HAP-1 (cell line): ENCODE results near the gene PKMYT1.
"Not testable (repeated sequence)": the region's sequence is repeated elsewhere in the genome, so short reads cannot be mapped to it uniquely, and the experiment has no call there.

Experiments
- DNase-seq, 2 experiments: peaks; one replicate each; pipeline ENCODE4 v3.0.0-alpha.2; 2016 to 2020; ENCODE audit warnings: low spot score in 2 of 2
- H3K27me3 ChIP-seq: fragments of 250-450 bp; sonication (Bioruptor Pico); 2 replicates; pipeline ENCODE4 v1.5.1; 2020; ENCODE audit warnings: low read depth, mild to moderate bottlenecking, moderate library complexity
- H3K36me3 ChIP-seq: fragments of 250-450 bp; sonication (Bioruptor Pico); replicated peaks from 2 replicates; pipeline ENCODE4 v1.5.1; 2020; ENCODE audit warnings: mild to moderate bottlenecking
- H3K4me1 ChIP-seq: fragments of 250-450 bp; sonication (Bioruptor Pico); 2 replicates; pipeline ENCODE4 v1.5.1; 2020; ENCODE audit warnings: mild to moderate bottlenecking
- H3K4me3 ChIP-seq: fragments of 250-450 bp; sonication (Bioruptor Pico); 2 replicates; pipeline ENCODE4 v1.5.1; 2020; ENCODE audit warnings: mild to moderate bottlenecking, moderate library complexity
- H3K9me3 ChIP-seq: fragments of 250-450 bp; sonication (Bioruptor Pico); 2 replicates; pipeline ENCODE4 v1.5.1; 2020; ENCODE audit warnings: mild to moderate bottlenecking, moderate library complexity
- in situ Hi-C: fragments of 300-500 bp; cut with MboI; formaldehyde crosslinking; loops from 3 replicates; pipeline ENCODE4 v1.14.3; 2020; ENCODE audit warnings: low sequenced_read_pairs, inconsistent platforms, mixed read lengths

Gene PKMYT1

GRCh38 chr16:2949705-2950352 is 30.4 kb downstream of the PKMYT1 start:
- in situ Hi-C loops: no loop called here
- H3K9me3 ChIP-seq: no peaks in the 10 kb centered on the region
- no peaks in the 10 kb centered on the region for H3K27me3 ChIP-seq
- H3K4me3 ChIP-seq: no peak overlapping the region
- no peaks in the 10 kb centered on the region for H3K4me1 ChIP-seq
- no peaks in the 10 kb centered on the region for H3K36me3 ChIP-seq
- no peak for DNase-seq

GRCh38 chr16:2948807-2949704 is 31.2 kb downstream of the PKMYT1 start:
- no peaks in the 10 kb centered on the region for H3K9me3 ChIP-seq
- H3K4me3 ChIP-seq: no peak overlapping the region
- H3K27me3 ChIP-seq: no peaks in the 10 kb centered on the region
- in situ Hi-C loops: no loop called here
- no peaks in the 10 kb centered on the region for H3K4me1 ChIP-seq
- no peak for DNase-seq
- no peaks in the 10 kb centered on the region for H3K36me3 ChIP-seq

- H3K4me1 ChIP-seq: no peaks in the 10 kb centered on the region
- H3K27me3 ChIP-seq: no peaks in the 10 kb centered on the region
- in situ Hi-C loops: no loop called here
- no peak for DNase-seq
- no peaks in the 10 kb centered on the region; the same call in 1 of the 2 replicates for H3K36me3 ChIP-seq
- H3K4me3 ChIP-seq: no peak overlapping the region
- no peaks in the 10 kb centered on the region for H3K9me3 ChIP-seq
Observed at GRCh38 chr16:2946649-2947048, 33.6 kb downstream of the PKMYT1 start.

- H3K9me3 ChIP-seq, in situ Hi-C loops, H3K4me3 ChIP-seq, H3K4me1 ChIP-seq, H3K27me3 ChIP-seq, DNase-seq: not testable (repeated sequence)
- peaks cover 15% of the 10 kb centered on the region for H3K36me3 ChIP-seq
Observed at GRCh38 chr16:2943716-2944115, 36.5 kb downstream of the PKMYT1 start.

GRCh38 chr16:2942045-2942444 is 38.2 kb downstream of the PKMYT1 start:
- DNase-seq: no peak
- no peaks in the 10 kb centered on the region for H3K27me3 ChIP-seq
- peaks cover 19% of the 10 kb centered on the region for H3K36me3 ChIP-seq
- no peaks in the 10 kb centered on the region for H3K9me3 ChIP-seq
- in situ Hi-C loops: no loop called here
- no peak overlapping the region for H3K4me3 ChIP-seq
- H3K4me1 ChIP-seq: no peaks in the 10 kb centered on the region

GRCh38 chr16:2939968-2940367 is 40.3 kb downstream of the PKMYT1 start:
- in situ Hi-C loops: no loop called here
- Histone ChIP-seq H3K4me1 (no peaks in the 10 kb centered on the region), H3K9me3 (no peaks in the 10 kb centered on the region), H3K4me3 (no peak overlapping the region), H3K36me3 (peaks cover 22% of the 10 kb centered on the region), H3K27me3 (no peaks in the 10 kb centered on the region)
- DNase-seq: no peak

GRCh38 chr16:2938206-2938605 is 42.0 kb downstream of the PKMYT1 start:
- no peaks in the 10 kb centered on the region for H3K4me1 ChIP-seq
- no peaks in the 10 kb centered on the region for H3K9me3 ChIP-seq
- H3K4me3 ChIP-seq: no peak overlapping the region
- DNase-seq: no peak
- H3K27me3 ChIP-seq: no peaks in the 10 kb centered on the region
- in situ Hi-C loops: no loop called here
- H3K36me3 ChIP-seq: peaks cover 26% of the 10 kb centered on the region

- H3K4me3 ChIP-seq: no peak overlapping the region
- H3K27me3 ChIP-seq: no peaks in the 10 kb centered on the region
- DNase-seq: no peak
- H3K4me1 ChIP-seq: no peaks in the 10 kb centered on the region
- in situ Hi-C loops: no loop called here
- H3K36me3 ChIP-seq: peaks cover 26% of the 10 kb centered on the region
- no peaks in the 10 kb centered on the region for H3K9me3 ChIP-seq
Observed at GRCh38 chr16:2937170-2937569, 43.1 kb downstream of the PKMYT1 start.

- Histone ChIP-seq H3K27me3 (no peaks in the 10 kb centered on the region), H3K4me1 (no peaks in the 10 kb centered on the region), H3K9me3 (no peaks in the 10 kb centered on the region), H3K36me3 (peaks cover 26% of the 10 kb centered on the region), H3K4me3 (no peak overlapping the region)
- in situ Hi-C loops: no loop called here
- DNase-seq: no peak
Observed at GRCh38 chr16:2936436-2937011, 43.7 kb downstream of the PKMYT1 start.

- in situ Hi-C loops: no loop called here
- Histone ChIP-seq H3K27me3 (no peaks in the 10 kb centered on the region), H3K9me3 (no peaks in the 10 kb centered on the region), H3K4me1 (no peaks in the 10 kb centered on the region), H3K36me3 (peaks cover 16% of the 10 kb centered on the region), H3K4me3 (no peak overlapping the region)
- DNase-seq: no peak
Observed at GRCh38 chr16:2934450-2934849, 45.8 kb downstream of the PKMYT1 start.

- H3K9me3 ChIP-seq: no peaks in the 10 kb centered on the region
- H3K36me3 ChIP-seq: peaks cover 11% of the 10 kb centered on the region
- in situ Hi-C loops: no loop called here
- no peaks in the 10 kb centered on the region for H3K4me1 ChIP-seq
- no peaks in the 10 kb centered on the region for H3K27me3 ChIP-seq
- H3K4me3 ChIP-seq: no peak overlapping the region
- DNase-seq: no peak
Observed at GRCh38 chr16:2933701-2934100, 46.5 kb downstream of the PKMYT1 start.

GRCh38 chr16:2933136-2933535 is 47.1 kb downstream of the PKMYT1 start:
- H3K36me3 ChIP-seq: peaks cover 9% of the 10 kb centered on the region
- no peaks in the 10 kb centered on the region for H3K27me3 ChIP-seq
- in situ Hi-C loops: no loop called here
- no peaks in the 10 kb centered on the region for H3K9me3 ChIP-seq
- no peaks in the 10 kb centered on the region for H3K4me1 ChIP-seq
- no peak overlapping the region for H3K4me3 ChIP-seq
- no peak for DNase-seq

GRCh38 chr16:2931231-2931914 is 48.9 kb downstream of the PKMYT1 start:
- H3K27me3 ChIP-seq, H3K36me3 ChIP-seq, in situ Hi-C loops, H3K4me3 ChIP-seq, DNase-seq, H3K4me1 ChIP-seq, H3K9me3 ChIP-seq: not testable (repeated sequence)

GRCh38 chr16:2930236-2930635 is 50.0 kb downstream of the PKMYT1 start:
- Histone ChIP-seq H3K4me3 (no peak overlapping the region), H3K4me1 (peaks cover 10% of the 10 kb centered on the region; the same call in 1 of the 2 replicates), H3K36me3 (peaks cover 4% of the 10 kb centered on the region), H3K9me3 (no peaks in the 10 kb centered on the region), H3K27me3 (no peaks in the 10 kb centered on the region)
- no peak for DNase-seq
- in situ Hi-C loops: no loop called here
